ENCODE results near the gene SAT1. TPM values are rescaled to one million over a fixed set of nuclear protein-coding genes. Genes with fewer than 3 reads are reported as not detected.

SAT1 gene
- total and polyA plus RNA-seq, 5 donors, result 275 to 523 (median 321) TPM

DNA sequence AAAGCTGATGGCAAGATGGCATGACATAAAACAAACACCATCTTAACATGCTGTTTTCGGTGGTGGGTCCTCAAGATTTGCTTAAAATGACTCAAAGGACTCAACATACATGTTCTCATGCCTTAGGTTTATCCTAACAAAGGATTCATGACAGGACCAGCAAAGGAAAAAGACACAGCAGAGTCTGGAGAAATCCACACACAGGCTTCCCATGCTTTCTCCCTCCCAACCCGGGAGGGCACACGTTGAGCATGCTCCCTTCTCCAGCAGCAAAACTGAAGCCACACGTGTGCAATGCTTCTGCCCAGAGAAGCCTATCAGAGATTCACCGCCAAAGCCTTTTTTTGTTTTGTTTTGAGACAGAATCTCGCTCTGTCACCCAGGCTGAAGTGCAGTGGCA lies 39.9 kb downstream of the SAT1 start:
- DNase-seq (no peak), ATAC-seq (no peak)
- no peaks in the 10 kb centered on the region for H3K9me3 ChIP-seq (ENCODE audit: control insufficient read depth, low read length)
- no peak overlapping the region for H3K27ac ChIP-seq (ENCODE audit: low read length)
- no peak overlapping the region for H3K4me3 ChIP-seq (ENCODE audit: low read length)
- intact Hi-C loops (cut with DNase I), result no loop called here
- no peaks in the 10 kb centered on the region for H3K27me3 ChIP-seq (ENCODE audit: control insufficient read depth, insufficient read depth)
- 79% methylated on average over 6 of the region's 6 CpGs for WGBS
- no peaks in the 10 kb centered on the region for H3K4me1 ChIP-seq (ENCODE audit: control insufficient read depth, insufficient read depth, low read length)

- intact Hi-C loops (cut with DNase I), result no loop called here
- H3K9me3 ChIP-seq (ENCODE audit: control insufficient read depth, low read length), result no peaks in the 10 kb centered on the region
- DNase-seq (no peak), ATAC-seq (no peak)
- H3K27ac ChIP-seq (ENCODE audit: low read length), result no peak overlapping the region
- H3K27me3 ChIP-seq (ENCODE audit: control insufficient read depth, insufficient read depth), result no peaks in the 10 kb centered on the region
- H3K4me1 ChIP-seq (ENCODE audit: control insufficient read depth, insufficient read depth, low read length), result no peaks in the 10 kb centered on the region
- no peak overlapping the region for H3K4me3 ChIP-seq (ENCODE audit: low read length)
Observed at GRCh38 chrX:23825675-23826074, 42.7 kb downstream of the SAT1 start.

GRCh38 chrX:23826216-23826615 lies 43.2 kb downstream of the SAT1 start:
- Histone ChIP-seq H3K27me3 (ENCODE audit: control insufficient read depth, insufficient read depth) (no peaks in the 10 kb centered on the region), H3K27ac (ENCODE audit: low read length) (no peak overlapping the region), H3K4me1 (ENCODE audit: control insufficient read depth, insufficient read depth, low read length) (no peaks in the 10 kb centered on the region), H3K4me3 (ENCODE audit: low read length) (no peak overlapping the region), H3K9me3 (ENCODE audit: control insufficient read depth, low read length) (no peaks in the 10 kb centered on the region)
- WGBS, result 79% methylated on average over 3 of the region's 3 CpGs
- DNase-seq (no peak), ATAC-seq (no peak)
- intact Hi-C loops (cut with DNase I), result no loop called here

GRCh38 chrX:23826653-23827052 lies 43.7 kb downstream of the SAT1 start:
- Histone ChIP-seq H3K9me3 (ENCODE audit: control insufficient read depth, low read length) (no peaks in the 10 kb centered on the region), H3K4me1 (ENCODE audit: control insufficient read depth, insufficient read depth, low read length) (no peaks in the 10 kb centered on the region), H3K4me3 (ENCODE audit: low read length) (no peak overlapping the region), H3K27ac (ENCODE audit: low read length) (no peak overlapping the region), H3K27me3 (ENCODE audit: control insufficient read depth, insufficient read depth) (no peaks in the 10 kb centered on the region)
- DNase-seq, result no peak
- no peak for ATAC-seq
- intact Hi-C loops (cut with DNase I), result no loop called here

DNA sequence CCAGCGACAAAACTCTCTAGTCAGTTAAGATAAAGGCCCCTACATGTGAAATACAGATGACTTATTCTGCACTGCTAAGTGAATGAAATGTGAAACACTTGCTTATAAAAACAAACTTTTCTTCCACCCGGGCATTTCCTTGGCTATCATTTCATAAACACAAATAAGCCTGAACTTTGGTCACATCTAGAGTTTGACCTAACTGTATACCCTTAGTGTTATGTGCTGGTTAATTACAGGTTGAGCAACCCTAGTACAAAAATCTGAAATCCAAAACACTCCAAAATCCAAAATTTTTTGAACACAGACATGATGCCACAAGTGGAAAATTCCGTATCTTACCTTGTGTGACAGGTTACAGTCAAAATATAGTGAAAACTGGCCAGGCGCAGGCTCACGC lies 45.9 kb downstream of the SAT1 start:
- H3K4me3 ChIP-seq (ENCODE audit: low read length), result no peak overlapping the region
- 92% methylated on average over 5 of the region's 5 CpGs for WGBS
- H3K9me3 ChIP-seq (ENCODE audit: control insufficient read depth, low read length), result no peaks in the 10 kb centered on the region
- ATAC-seq (no peak), DNase-seq (no peak)
- H3K27ac ChIP-seq (ENCODE audit: low read length), result no peak overlapping the region
- H3K27me3 ChIP-seq (ENCODE audit: control insufficient read depth, insufficient read depth), result no peaks in the 10 kb centered on the region
- intact Hi-C loops (cut with DNase I), result no loop called here
- no peaks in the 10 kb centered on the region for H3K4me1 ChIP-seq (ENCODE audit: control insufficient read depth, insufficient read depth, low read length)

- WGBS, result 63% methylated on average over 1 of the region's 1 CpG
- Histone ChIP-seq H3K27ac (ENCODE audit: low read length) (no peak overlapping the region), H3K9me3 (ENCODE audit: control insufficient read depth, low read length) (no peaks in the 10 kb centered on the region), H3K4me3 (ENCODE audit: low read length) (no peak overlapping the region), H3K27me3 (ENCODE audit: control insufficient read depth, insufficient read depth) (no peaks in the 10 kb centered on the region), H3K4me1 (ENCODE audit: control insufficient read depth, insufficient read depth, low read length) (no peaks in the 10 kb centered on the region)
- ATAC-seq, result no peak
- no peak for DNase-seq
- intact Hi-C loops (cut with DNase I), result no loop called here
Observed at GRCh38 chrX:23832721-23833120, 49.7 kb downstream of the SAT1 start.

Other genes starting within 250 kb of the SAT1 start
- 10 to 100 TPM; 71.9 to 83.6 (median 78.0) TPM for gene PRDX4, start 115.7 kb upstream of the SAT1 start, total RNA-seq
- gene PRDX4, start 115.7 kb upstream of the SAT1 start, polyA plus RNA-seq, result 88.4 TPM
- gene ACOT9, start 39.9 kb upstream of the SAT1 start, total RNA-seq, result 10 to 100 TPM; 33.5 to 50.2 (median 38.3) TPM
- gene ACOT9, start 39.9 kb upstream of the SAT1 start, polyA plus RNA-seq, result 42.3 TPM
- gene APOO, start 124.8 kb downstream of the SAT1 start, total RNA-seq, result 10 to 100 TPM; 65.7 to 88.9 (median 83.1) TPM
- gene APOO, start 124.8 kb downstream of the SAT1 start, polyA plus RNA-seq, result 105 TPM
- under 1 TPM in 3 of 4 donors, not detected in 1; 0.31 to 0.65 (median 0.45) TPM for gene CXorf58, start 124.8 kb downstream of the SAT1 start, total RNA-seq
- gene CXorf58, start 124.8 kb downstream of the SAT1 start, polyA plus RNA-seq, result 0.09 TPM
- gene KLHL15, start 244.0 kb downstream of the SAT1 start, total RNA-seq, result 1 to 10 TPM; 5.7 to 7.0 (median 6.0) TPM
- 3.2 TPM for gene KLHL15, start 244.0 kb downstream of the SAT1 start, polyA plus RNA-seq